Upper lobe of right lung (tissue), 1 donor: ENCODE data around the gene C4orf51. TPM values are rescaled to one million over a fixed set of nuclear protein-coding genes. Genes with fewer than 3 reads are reported as not detected.
"Not testable (repeated sequence)": the region's sequence is repeated elsewhere in the genome, so short reads cannot be mapped to it uniquely, and the experiment has no call there.

ENCODE experiments used
- ATAC-seq: fragments of 200-7000 bp; cut with Tn5 transposase; one replicate; pipeline ENCODE4 v1.9.1; 2020; ENCODE audit warnings: mild to moderate bottlenecking, moderate library complexity
- DNase-seq: peaks from one replicate; pipeline ENCODE4 v3.0.0-alpha.2; 2020
- H3K27ac ChIP-seq: fragments of 200-600 bp; one replicate; pipeline ENCODE4 v1.8.0; 2022
- H3K27me3 ChIP-seq: fragments of 200-600 bp; one replicate; pipeline ENCODE4 v1.8.0; 2022; ENCODE audit warnings: mild to moderate bottlenecking
- H3K36me3 ChIP-seq: fragments of 200-600 bp; one replicate; pipeline ENCODE4 v1.8.0; 2022
- H3K4me1 ChIP-seq: fragments of 200-600 bp; one replicate; pipeline ENCODE4 v1.8.0; 2022
- H3K4me3 ChIP-seq: fragments of 200-600 bp; one replicate; pipeline ENCODE4 v1.8.0; 2022; ENCODE audit warnings: mild to moderate bottlenecking
- H3K9me3 ChIP-seq: fragments of 200-600 bp; one replicate; pipeline ENCODE4 v1.8.0; 2022
- CTCF ChIP-seq: fragments of 200-600 bp; IDR thresholded peaks from one replicate; pipeline ENCODE4 v1.8.0; 2022; ENCODE audit warnings: antibody characterized with exemption
- intact Hi-C: fragments of 100-400 bp; cut with DNase I; formaldehyde crosslinking; loops from one replicate; pipeline ENCODE4 v1.11.0; 2022
- total RNA-seq: library from RNA; stranded (reverse); fragmentation: NEBNext Ultra II Directional; extraction: Animal tissue kit (Norgen Biotek cat#: 25700); gene quantifications from one replicate; pipeline ENCODE4 v1.2.1, GENCODE V29; 2021
- donor health status: DM: no; HTN: yes; CAD: no; lungs with severe emphysema.

The C4orf51 gene
- total RNA-seq, 1 donor from 2014 or later, result not detected

- ATAC-seq (peak; percentile 97), DNase-seq (no peak)
- Histone ChIP-seq H3K4me3 (no peak overlapping the region), H3K9me3 (no peaks in the 10 kb centered on the region), H3K36me3 (no peaks in the 10 kb centered on the region), H3K27ac (peak overlapping the region; percentile 72), H3K4me1 (peaks cover 20% of the 10 kb centered on the region), H3K27me3 (no peaks in the 10 kb centered on the region)
- no peak for TF ChIP-seq CTCF
- intact Hi-C loops, result no loop called here
These were observed 426 bp upstream of the C4orf51 start for GRCh38 chr4:145679520-145679919.

- Histone ChIP-seq H3K9me3 (no peaks in the 10 kb centered on the region), H3K4me3 (no peak overlapping the region), H3K36me3 (no peaks in the 10 kb centered on the region), H3K27ac (peak overlapping the region; percentile 72), H3K4me1 (peaks cover 20% of the 10 kb centered on the region), H3K27me3 (no peaks in the 10 kb centered on the region)
- no peak for TF ChIP-seq CTCF
- ATAC-seq (peak; percentile 36), DNase-seq (no peak)
- intact Hi-C loops, result no loop called here
These were observed 956 bp downstream of the C4orf51 start for GRCh38 chr4:145680902-145681301.

- ATAC-seq, result no peak
- Histone ChIP-seq H3K36me3 (no peaks in the 10 kb centered on the region), H3K27ac (no peak overlapping the region), H3K4me3 (no peak overlapping the region), H3K27me3 (no peaks in the 10 kb centered on the region), H3K4me1 (peaks cover 20% of the 10 kb centered on the region), H3K9me3 (no peaks in the 10 kb centered on the region)
- intact Hi-C loops, result no loop called here
- no peak for TF ChIP-seq CTCF
- DNase-seq, result no peak
These were observed 1.6 kb downstream of the C4orf51 start for GRCh38 chr4:145681518-145681917.

GRCh38 chr4:145681956-145682355 lies 2.0 kb downstream of the C4orf51 start:
- Histone ChIP-seq H3K9me3 (no peaks in the 10 kb centered on the region), H3K27me3 (no peaks in the 10 kb centered on the region), H3K4me3 (no peak overlapping the region), H3K27ac (no peak overlapping the region), H3K4me1 (peaks cover 20% of the 10 kb centered on the region), H3K36me3 (no peaks in the 10 kb centered on the region)
- DNase-seq (no peak), ATAC-seq (no peak)
- TF ChIP-seq CTCF, result no peak
- intact Hi-C loops, result no loop called here

- no peak overlapping the region for H3K27ac ChIP-seq
- no peaks in the 10 kb centered on the region for H3K4me1 ChIP-seq
- intact Hi-C loops, result no loop called here
- no peak overlapping the region for H3K4me3 ChIP-seq
- DNase-seq (no peak), ATAC-seq (no peak)
- H3K27me3 ChIP-seq, result no peaks in the 10 kb centered on the region
- TF ChIP-seq CTCF, result no peak
- H3K9me3 ChIP-seq, result no peaks in the 10 kb centered on the region
- no peaks in the 10 kb centered on the region for H3K36me3 ChIP-seq
These were observed 7.0 kb downstream of the C4orf51 start for GRCh38 chr4:145686991-145687390.

GRCh38 chr4:145690610-145691009 lies 10.7 kb downstream of the C4orf51 start:
- DNase-seq (no peak), ATAC-seq (no peak)
- no peaks in the 10 kb centered on the region for H3K27me3 ChIP-seq
- no peaks in the 10 kb centered on the region for H3K9me3 ChIP-seq
- intact Hi-C loops, result no loop called here
- no peaks in the 10 kb centered on the region for H3K36me3 ChIP-seq
- H3K4me3 ChIP-seq, result no peak overlapping the region
- no peak for TF ChIP-seq CTCF
- no peaks in the 10 kb centered on the region for H3K4me1 ChIP-seq
- H3K27ac ChIP-seq, result no peak overlapping the region

GRCh38 chr4:145691416-145691815 lies 11.5 kb downstream of the C4orf51 start:
- DNase-seq, H3K4me3 ChIP-seq, H3K27ac ChIP-seq, ATAC-seq, H3K36me3 ChIP-seq, H3K27me3 ChIP-seq, H3K4me1 ChIP-seq, H3K9me3 ChIP-seq, intact Hi-C loops: not testable (repeated sequence)
